Astrocyte (in vitro differentiated cells and primary cell): Measurements from ENCODE around the gene GRIN3A. TPM values are rescaled to one million over a fixed set of nuclear protein-coding genes. Genes with fewer than 3 reads are reported as not detected.

Experiments used
- DNase-seq: peaks from one replicate; pipeline ENCODE4 v3.0.0-alpha.2; 2010; ENCODE audit warnings: low read depth
- FAIRE-seq: peaks from 2 replicates; lab custom pipeline; 2011; peaks lifted over from hg19 to GRCh38; lab: Jason Lieb, UNC
- H2AFZ ChIP-seq: 2 replicates; pipeline ENCODE4 v1.6.0; 2012; ENCODE audit warnings: low read depth, low read length, inconsistent platforms
- H3K27ac ChIP-seq: 2 replicates; pipeline ENCODE4 v1.5.1; 2011; ENCODE audit warnings: low read depth, low read length, inconsistent platforms
- H3K27me3 ChIP-seq: 2 replicates; pipeline ENCODE4 v1.6.0; 2011; ENCODE audit warnings: low read length, inconsistent platforms; ENCODE audit not compliant: insufficient read depth
- H3K36me3 ChIP-seq: 2 replicates; pipeline ENCODE4 v1.5.1; 2011; ENCODE audit warnings: low read length, inconsistent platforms; ENCODE audit not compliant: insufficient read depth
- H3K4me1 ChIP-seq: 2 replicates; pipeline ENCODE4 v1.5.1; 2011; ENCODE audit warnings: low read length, inconsistent platforms; ENCODE audit not compliant: insufficient read depth
- H3K4me2 ChIP-seq: 2 replicates; pipeline ENCODE4 v1.6.0; 2012; ENCODE audit warnings: low read length, inconsistent platforms
- H3K4me3 ChIP-seq: 2 replicates; pipeline ENCODE4 v1.5.1; 2011; ENCODE audit warnings: low read depth, mild to moderate bottlenecking, low read length, inconsistent platforms; ENCODE audit not compliant: insufficient read depth
- H3K79me2 ChIP-seq: 2 replicates; pipeline ENCODE4 v1.6.0; 2012; ENCODE audit warnings: mild to moderate bottlenecking, low read length, inconsistent platforms; ENCODE audit not compliant: insufficient read depth
- H3K9ac ChIP-seq: 2 replicates; pipeline ENCODE4 v1.6.0; 2012; ENCODE audit warnings: mild to moderate bottlenecking, low read length, inconsistent platforms
- H3K9me3 ChIP-seq: 2 replicates; pipeline ENCODE4 v1.5.1; 2012; ENCODE audit warnings: low read depth, mild to moderate bottlenecking, low read length, inconsistent platforms; ENCODE audit not compliant: insufficient read depth
- H4K20me1 ChIP-seq: 2 replicates; pipeline ENCODE4 v1.6.0; 2012; ENCODE audit warnings: low read length, inconsistent platforms; ENCODE audit not compliant: insufficient read depth
- H3K27ac Mint-ChIP-seq: one replicate; pipeline ENCODE4 v1.8.0; 2021; ENCODE audit warnings: mild to moderate bottlenecking, mixed read lengths; ENCODE audit not compliant: unreplicated experiment
- H3K27me3 Mint-ChIP-seq: one replicate; pipeline ENCODE4 v1.8.0; 2021; ENCODE audit warnings: low read depth, mixed read lengths; ENCODE audit not compliant: unreplicated experiment
- H3K36me3 Mint-ChIP-seq: one replicate; pipeline ENCODE4 v1.8.0; 2021; ENCODE audit warnings: low read depth, mixed read lengths; ENCODE audit not compliant: unreplicated experiment
- H3K4me1 Mint-ChIP-seq: one replicate; pipeline ENCODE4 v1.8.0; 2021; ENCODE audit warnings: low read depth, mixed read lengths; ENCODE audit not compliant: unreplicated experiment
- H3K4me3 Mint-ChIP-seq: one replicate; pipeline ENCODE4 v1.8.0; 2021; ENCODE audit warnings: mild to moderate bottlenecking, moderate library complexity, mixed read lengths; ENCODE audit not compliant: unreplicated experiment
- H3K9me3 Mint-ChIP-seq: one replicate; pipeline ENCODE4 v1.8.0; 2021; ENCODE audit warnings: mild to moderate bottlenecking, mixed read lengths; ENCODE audit not compliant: unreplicated experiment
- CTCF ChIP-seq: IDR thresholded peaks from 2 replicates; pipeline ENCODE4 v1.5.1; 2011; ENCODE audit warnings: low read depth, mild to moderate bottlenecking, inconsistent platforms, low read length, moderate library complexity; ENCODE audit not compliant: insufficient read depth
- EZH2 ChIP-seq: IDR thresholded peaks from 2 replicates; pipeline ENCODE4 v1.6.1; 2012; ENCODE audit warnings: mild to moderate bottlenecking, low read length, inconsistent platforms; ENCODE audit not compliant: insufficient read depth
- total RNA-seq: library from RNA; stranded (reverse); gene quantifications from 2 replicates; pipeline ENCODE4 v1.2.1, GENCODE V29; 2021

The GRIN3A gene
- total RNA-seq, 1 donor from 2014 or later, result not detected

GRCh38 chr9:101543098-101543735 lies 195.2 kb downstream of the GRIN3A start:
- no peaks in the 10 kb centered on the region for H3K27me3 Mint-ChIP-seq
- Histone ChIP-seq H3K27ac (no peak overlapping the region), H3K4me3 (no peak overlapping the region), H3K4me1 (no peaks in the 10 kb centered on the region), H3K79me2 (peaks cover 6% of the 10 kb centered on the region), H2AFZ (no peak overlapping the region), H3K9ac (no peak overlapping the region), H3K36me3 (peaks cover 18% of the 10 kb centered on the region), H3K9me3 (no peaks in the 10 kb centered on the region), H4K20me1 (peaks cover 17% of the 10 kb centered on the region), H3K4me2 (no peak overlapping the region), H3K27me3 (no peaks in the 10 kb centered on the region)
- FAIRE-seq, result no peak
- H3K4me1 Mint-ChIP-seq, result peaks cover 5% of the 10 kb centered on the region
- no peak overlapping the region for H3K27ac Mint-ChIP-seq
- no peak for TF ChIP-seq CTCF
- no peak for TF ChIP-seq EZH2
- no peak overlapping the region for H3K4me3 Mint-ChIP-seq
- H3K9me3 Mint-ChIP-seq, result peaks cover 2% of the 10 kb centered on the region
- peaks cover 9% of the 10 kb centered on the region for H3K36me3 Mint-ChIP-seq
- no peak for DNase-seq

GRCh38 chr9:101540069-101540468 lies 198.4 kb downstream of the GRIN3A start:
- no peak overlapping the region for H2AFZ ChIP-seq
- H3K27me3 ChIP-seq, result no peaks in the 10 kb centered on the region
- no peak overlapping the region for H3K4me3 ChIP-seq
- peaks cover 33% of the 10 kb centered on the region for H4K20me1 ChIP-seq
- H3K9ac ChIP-seq, result no peak overlapping the region
- no peak overlapping the region for H3K27ac ChIP-seq
- Mint-ChIP-seq H3K27ac (no peak overlapping the region), H3K4me3 (no peak overlapping the region), H3K36me3 (peaks cover 15% of the 10 kb centered on the region), H3K4me1 (peaks cover 10% of the 10 kb centered on the region), H3K9me3 (peaks cover 2% of the 10 kb centered on the region), H3K27me3 (no peaks in the 10 kb centered on the region)
- no peaks in the 10 kb centered on the region for H3K9me3 ChIP-seq
- H3K79me2 ChIP-seq, result peaks cover 34% of the 10 kb centered on the region
- FAIRE-seq (no peak), DNase-seq (no peak)
- no peaks in the 10 kb centered on the region for H3K4me1 ChIP-seq
- no peak overlapping the region for H3K4me2 ChIP-seq
- H3K36me3 ChIP-seq, result peaks cover 8% of the 10 kb centered on the region
- TF ChIP-seq CTCF (no peak), EZH2 (no peak)

GRCh38 chr9:101536938-101537337 lies 201.5 kb downstream of the GRIN3A start:
- Histone ChIP-seq H3K36me3 (peaks cover 8% of the 10 kb centered on the region), H3K4me1 (peaks cover 4% of the 10 kb centered on the region), H2AFZ (no peak overlapping the region), H3K4me3 (no peak overlapping the region), H3K27ac (no peak overlapping the region), H3K27me3 (no peaks in the 10 kb centered on the region), H3K9me3 (no peaks in the 10 kb centered on the region), H3K79me2 (peaks cover 45% of the 10 kb centered on the region), H3K9ac (no peak overlapping the region), H4K20me1 (peaks cover 32% of the 10 kb centered on the region), H3K4me2 (no peak overlapping the region)
- DNase-seq, result peak; percentile 10
- Mint-ChIP-seq H3K27ac (no peak overlapping the region), H3K4me1 (peaks cover 8% of the 10 kb centered on the region), H3K27me3 (no peaks in the 10 kb centered on the region), H3K36me3 (peaks cover 12% of the 10 kb centered on the region), H3K4me3 (no peak overlapping the region), H3K9me3 (peaks cover 2% of the 10 kb centered on the region)
- FAIRE-seq, result no peak
- TF ChIP-seq CTCF, result no peak
- TF ChIP-seq EZH2, result no peak
